ENCODE results near the gene C20orf144.
"Not testable (repeated sequence)": the region's sequence is repeated elsewhere in the genome, so short reads cannot be mapped to it uniquely, and the experiment has no call there.

The C20orf144 gene

GRCh38 chr20:33662172-33662571 lies at the start of gene C20orf144:
Gene C20orf144, plus strand, starts transcription at chr20:33662327. Its CDS starts 19 bp downstream, at chr20:33662346.
- DNase-seq (ENCODE audit: low read depth in 2 of 2): no peak

- DNase-seq (ENCODE audit: low read depth in 2 of 2): no peak
These were observed 40.3 kb upstream of the C20orf144 start for GRCh38 chr20:33621717-33622400.

- no peak for DNase-seq (ENCODE audit: low read depth in 2 of 2)
These were observed 39.3 kb upstream of the C20orf144 start for GRCh38 chr20:33622705-33623365.

- no peak for DNase-seq (ENCODE audit: low read depth in 2 of 2)
These were observed 37.7 kb upstream of the C20orf144 start for GRCh38 chr20:33624399-33624798.

GRCh38 chr20:33626190-33626589 lies 35.9 kb upstream of the C20orf144 start:
- no peak for DNase-seq (ENCODE audit: low read depth in 2 of 2)

GRCh38 chr20:33627577-33628216 lies 34.4 kb upstream of the C20orf144 start:
- DNase-seq (ENCODE audit: low read depth in 2 of 2): no peak

- DNase-seq (ENCODE audit: low read depth in 2 of 2): no peak
These were observed 32.6 kb upstream of the C20orf144 start for GRCh38 chr20:33629533-33629932.

- DNase-seq (ENCODE audit: low read depth in 2 of 2): no peak
These were observed 32.1 kb upstream of the C20orf144 start for GRCh38 chr20:33629979-33630378.

- DNase-seq (ENCODE audit: low read depth in 2 of 2): no peak
These were observed 31.6 kb upstream of the C20orf144 start for GRCh38 chr20:33630507-33630906.

GRCh38 chr20:33631910-33632309 lies 30.2 kb upstream of the C20orf144 start:
- DNase-seq (ENCODE audit: low read depth in 2 of 2): not testable (repeated sequence)

- DNase-seq (ENCODE audit: low read depth in 2 of 2): no peak
These were observed 26.8 kb upstream of the C20orf144 start for GRCh38 chr20:33635341-33635740.

- DNase-seq (ENCODE audit: low read depth in 2 of 2): no peak
These were observed 25.4 kb upstream of the C20orf144 start for GRCh38 chr20:33636776-33637175.

- DNase-seq (ENCODE audit: low read depth in 2 of 2): no peak
These were observed 21.8 kb upstream of the C20orf144 start for GRCh38 chr20:33640287-33640686.

GRCh38 chr20:33644313-33645071 lies 17.6 kb upstream of the C20orf144 start:
- no peak for DNase-seq (ENCODE audit: low read depth in 2 of 2)

- DNase-seq (ENCODE audit: low read depth in 2 of 2): no peak
These were observed 17.1 kb upstream of the C20orf144 start for GRCh38 chr20:33645072-33645358.

GRCh38 chr20:33645396-33645795 lies 16.7 kb upstream of the C20orf144 start:
- DNase-seq (ENCODE audit: low read depth in 2 of 2): no peak

GRCh38 chr20:33646191-33646590 lies 15.9 kb upstream of the C20orf144 start:
- DNase-seq (ENCODE audit: low read depth in 2 of 2): no peak

GRCh38 chr20:33646959-33647602 lies 15.0 kb upstream of the C20orf144 start:
- not testable (repeated sequence) for DNase-seq (ENCODE audit: low read depth in 2 of 2)

GRCh38 chr20:33647603-33648395 lies 14.3 kb upstream of the C20orf144 start:
- no peak for DNase-seq (ENCODE audit: low read depth in 2 of 2)

GRCh38 chr20:33648396-33649004 lies 13.6 kb upstream of the C20orf144 start:
- DNase-seq (ENCODE audit: low read depth in 2 of 2): no peak
